ENCODE measurements around the gene NOTCH2. TPM values are rescaled to one million over a fixed set of nuclear protein-coding genes. Genes with fewer than 3 reads are reported as not detected.
A peak's percentile ranks its signal among the peaks of the same experiment; 100 is the strongest.

Gene NOTCH2
- total and polyA plus RNA-seq, 9 of the 15 experiments (the other 6 are each of a cell fraction or from before 2014, with no cell fraction given) = 0.04 to 1.2 (median 0.28) TPM; not detected in 1

DNA sequence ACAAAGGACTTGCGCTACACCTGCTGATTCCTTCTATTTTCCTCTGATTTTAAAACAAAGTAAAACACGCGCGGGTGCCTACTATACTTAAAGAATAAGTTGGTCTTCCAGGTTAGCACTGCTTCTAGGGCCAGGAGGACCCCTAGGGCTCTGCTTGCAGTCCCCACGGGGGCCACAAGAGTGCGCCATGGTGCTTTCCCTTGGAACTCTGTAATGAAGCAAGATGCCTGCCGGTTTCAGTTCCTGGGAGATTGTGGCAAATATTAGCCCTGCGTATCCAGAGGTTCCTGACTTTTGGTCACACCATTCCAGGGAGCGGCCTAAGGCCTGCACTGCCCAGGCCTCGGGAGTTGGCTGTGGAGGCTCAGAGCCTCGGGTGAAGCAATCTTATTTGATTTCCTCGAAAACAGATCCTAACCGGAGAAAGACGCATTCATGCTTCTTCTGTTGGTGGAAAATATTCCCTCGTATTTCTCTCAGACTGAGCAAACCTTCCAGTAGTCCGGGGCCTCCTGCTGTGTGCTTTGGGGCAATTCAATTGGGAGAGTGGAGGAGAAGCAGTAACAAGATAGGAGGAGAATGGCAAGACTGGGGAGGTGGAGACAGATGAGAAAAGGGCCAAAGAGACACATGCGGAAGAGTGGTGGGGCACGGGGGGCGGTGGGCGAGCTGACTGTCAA is 198.4 kb downstream of the NOTCH2 start (continued):
- no peak for TF ChIP-seq CHD2 (IDR thresholded peaks at IDR 0.05; ENCODE audit: low read depth, low read length)
- no peak for TF ChIP-seq U2AF2 (optimal IDR thresholded peaks at IDR 0.05; ENCODE audit: low read depth, low read length)
- TF ChIP-seq, protein P1, sequence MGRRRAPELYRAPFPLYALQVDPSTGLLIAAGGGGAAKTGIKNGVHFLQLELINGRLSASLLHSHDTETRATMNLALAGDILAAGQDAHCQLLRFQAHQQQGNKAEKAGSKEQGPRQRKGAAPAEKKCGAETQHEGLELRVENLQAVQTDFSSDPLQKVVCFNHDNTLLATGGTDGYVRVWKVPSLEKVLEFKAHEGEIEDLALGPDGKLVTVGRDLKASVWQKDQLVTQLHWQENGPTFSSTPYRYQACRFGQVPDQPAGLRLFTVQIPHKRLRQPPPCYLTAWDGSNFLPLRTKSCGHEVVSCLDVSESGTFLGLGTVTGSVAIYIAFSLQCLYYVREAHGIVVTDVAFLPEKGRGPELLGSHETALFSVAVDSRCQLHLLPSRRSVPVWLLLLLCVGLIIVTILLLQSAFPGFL (CRISPR knock-in tag; IDR thresholded peaks at IDR 0.05) = no peak
- no peak for TF ChIP-seq MYBL2 (IDR thresholded peaks at IDR 0.05; ENCODE audit: low read depth)
- no peak for TF ChIP-seq MYBL2 (CRISPR knock-in tag; IDR thresholded peaks at IDR 0.05; ENCODE audit: borderline replicate concordance)
- no peak for TF ChIP-seq ARHGAP35 (IDR thresholded peaks at IDR 0.05; ENCODE audit: partially characterized antibody)
- TF ChIP-seq KDM2B (CRISPR knock-in tag; IDR thresholded peaks at IDR 0.05) = no peak
- TF ChIP-seq ESRRA (IDR thresholded peaks at IDR 0.05; ENCODE audit: borderline replicate concordance, low read depth) = no peak
- peak; percentile 93 to 97 for TF ChIP-seq RAD21 (CRISPR knock-in tag; conservative IDR thresholded peaks at IDR 0.05 in 1 of 2, IDR thresholded peaks at IDR 0.05 in 1 of 2)
- no peak for TF ChIP-seq ZNF668 (CRISPR knock-in tag; IDR thresholded peaks at IDR 0.05)
- no peak for TF ChIP-seq ARID1B (IDR thresholded peaks at IDR 0.05)
- TF ChIP-seq IRF2 (CRISPR knock-in tag; IDR thresholded peaks at IDR 0.05) = no peak

All from K562 (cell line).